DOHH2 (cell line): ENCODE data around the gene SCARF1.

Experiments
- H3F3A ChIP-seq: fragments of 200-600 bp; sonication (generic), shearing (Covaris generic); 2 replicates; pipeline ENCODE4 v1.6.0; 2016; ENCODE audit warnings: antibody characterized with exemption, mild to moderate bottlenecking; ENCODE audit not compliant: control insufficient read depth, insufficient read depth
- H3K27ac ChIP-seq: fragments of 200-600 bp; sonication (generic); 2 replicates; pipeline ENCODE4 v1.5.1; 2014; ENCODE audit warnings: low read depth, mild to moderate bottlenecking, low read length, moderate library complexity
- H3K27me3 ChIP-seq: fragments of 200-600 bp; sonication (generic); 2 replicates; pipeline ENCODE4 v1.6.1; 2014; ENCODE audit warnings: mild to moderate bottlenecking, low read length, mixed read lengths; ENCODE audit not compliant: control insufficient read depth
- H3K36me3 ChIP-seq: fragments of 200-600 bp; sonication (generic); 2 replicates; pipeline ENCODE4 v1.6.1; 2014; ENCODE audit warnings: mild to moderate bottlenecking, low read length, moderate library complexity, mixed read lengths; ENCODE audit not compliant: control insufficient read depth
- H3K4me1 ChIP-seq: fragments of 200-600 bp; sonication (generic); 2 replicates; pipeline ENCODE4 v1.6.1; 2014; ENCODE audit warnings: mild to moderate bottlenecking, low read length, mixed read lengths; ENCODE audit not compliant: control insufficient read depth
- H3K4me2 ChIP-seq: fragments of 200-600 bp; sonication (generic); 2 replicates; pipeline ENCODE4 v1.6.0; 2014; ENCODE audit warnings: mild to moderate bottlenecking, low read length, moderate library complexity
- H3K4me3 ChIP-seq: fragments of 200-600 bp; sonication (generic); 2 replicates; pipeline ENCODE4 v1.5.1; 2014; ENCODE audit warnings: mild to moderate bottlenecking, low read length, mixed read lengths
- H3K79me2 ChIP-seq: fragments of 200-600 bp; sonication (generic); 2 replicates; pipeline ENCODE4 v1.6.1; 2014; ENCODE audit warnings: mild to moderate bottlenecking, low read length, mixed read lengths; ENCODE audit not compliant: control insufficient read depth
- H3K9me2 ChIP-seq: fragments of 200-600 bp; sonication (generic); replicated peaks from 2 replicates; pipeline ENCODE4 v1.6.1; 2014; ENCODE audit warnings: mild to moderate bottlenecking, low read length, mixed read lengths; ENCODE audit not compliant: control insufficient read depth
- H3K9me3 ChIP-seq: fragments of 200-600 bp; sonication (generic); 2 replicates; pipeline ENCODE4 v1.6.1; 2014; ENCODE audit warnings: antibody characterized with exemption, low read length, mixed read lengths; ENCODE audit not compliant: control insufficient read depth, insufficient read depth
- H4K20me1 ChIP-seq: fragments of 200-600 bp; sonication (generic); 2 replicates; pipeline ENCODE4 v1.6.0; 2014; ENCODE audit warnings: low read depth, mild to moderate bottlenecking, antibody characterized with exemption, low read length, moderate library complexity; ENCODE audit not compliant: control insufficient read depth, insufficient read depth
- EZH2phosphoT487 ChIP-seq: fragments of 200-600 bp; sonication (generic); IDR thresholded peaks from 2 replicates; pipeline ENCODE4 v1.6.1; 2017; ENCODE audit warnings: borderline replicate concordance, mild to moderate bottlenecking, antibody characterized with exemption, low read length, moderate library complexity, mixed read lengths
- TF ChIP-seq, protein P1 (sequence below): fragments of 200-600 bp; sonication (generic); IDR thresholded peaks from one replicate; pipeline ENCODE4 v1.5.1; 2014; ENCODE audit warnings: antibody characterized with exemption, mild to moderate bottlenecking, low read depth, low read length; ENCODE audit not compliant: poor library complexity, severe bottlenecking

Gene SCARF1

DNA sequence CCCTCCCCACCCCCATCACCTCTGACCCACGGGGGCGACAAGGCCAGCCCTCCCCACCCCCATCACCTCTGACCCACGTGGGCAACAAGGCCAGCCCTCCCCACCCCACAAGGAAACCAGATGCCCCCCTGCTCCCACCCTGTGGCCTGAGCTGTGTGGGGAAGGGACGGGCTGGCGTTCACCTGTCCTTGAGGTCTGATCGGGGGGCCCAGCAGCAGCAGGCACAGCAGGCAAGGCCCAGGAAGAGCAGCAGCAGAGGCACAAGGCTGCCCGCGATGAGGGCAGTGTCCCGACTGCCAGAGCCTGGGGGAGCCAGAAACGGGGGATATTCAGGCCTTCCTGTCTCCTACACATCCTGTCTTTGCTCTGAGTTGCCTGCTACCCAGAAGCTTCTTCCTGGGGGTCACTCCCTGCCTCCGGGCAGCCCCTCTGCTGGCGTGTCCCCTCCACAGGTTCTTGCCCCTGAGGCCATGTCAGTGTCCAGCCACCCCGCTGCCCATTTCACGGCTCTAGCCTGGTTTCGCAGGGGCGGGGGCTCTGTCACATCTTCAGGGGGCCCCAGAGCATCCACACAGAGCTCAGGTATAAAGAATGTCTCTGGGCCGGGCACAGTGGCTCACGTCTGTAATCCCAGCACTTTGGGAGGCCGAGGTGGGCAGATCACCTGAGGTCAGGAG is 6.8 kb downstream of the SCARF1 start:
- Histone ChIP-seq H3K27ac (no peak overlapping the region), H3K79me2 (no peaks in the 10 kb centered on the region), H3K36me3 (no peaks in the 10 kb centered on the region), H3K9me2 (no peaks in the 10 kb centered on the region), H3K27me3 (no peaks in the 10 kb centered on the region), H3K4me2 (no peak overlapping the region), H3K4me3 (no peak overlapping the region), H4K20me1 (no peaks in the 10 kb centered on the region), H3K9me3 (no peaks in the 10 kb centered on the region), H3K4me1 (peaks cover 13% of the 10 kb centered on the region), H3F3A (peaks cover 10% of the 10 kb centered on the region)
- TF ChIP-seq, protein P1, sequence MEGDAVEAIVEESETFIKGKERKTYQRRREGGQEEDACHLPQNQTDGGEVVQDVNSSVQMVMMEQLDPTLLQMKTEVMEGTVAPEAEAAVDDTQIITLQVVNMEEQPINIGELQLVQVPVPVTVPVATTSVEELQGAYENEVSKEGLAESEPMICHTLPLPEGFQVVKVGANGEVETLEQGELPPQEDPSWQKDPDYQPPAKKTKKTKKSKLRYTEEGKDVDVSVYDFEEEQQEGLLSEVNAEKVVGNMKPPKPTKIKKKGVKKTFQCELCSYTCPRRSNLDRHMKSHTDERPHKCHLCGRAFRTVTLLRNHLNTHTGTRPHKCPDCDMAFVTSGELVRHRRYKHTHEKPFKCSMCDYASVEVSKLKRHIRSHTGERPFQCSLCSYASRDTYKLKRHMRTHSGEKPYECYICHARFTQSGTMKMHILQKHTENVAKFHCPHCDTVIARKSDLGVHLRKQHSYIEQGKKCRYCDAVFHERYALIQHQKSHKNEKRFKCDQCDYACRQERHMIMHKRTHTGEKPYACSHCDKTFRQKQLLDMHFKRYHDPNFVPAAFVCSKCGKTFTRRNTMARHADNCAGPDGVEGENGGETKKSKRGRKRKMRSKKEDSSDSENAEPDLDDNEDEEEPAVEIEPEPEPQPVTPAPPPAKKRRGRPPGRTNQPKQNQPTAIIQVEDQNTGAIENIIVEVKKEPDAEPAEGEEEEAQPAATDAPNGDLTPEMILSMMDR: no peak
- no peak for TF ChIP-seq EZH2phosphoT487

DNA sequence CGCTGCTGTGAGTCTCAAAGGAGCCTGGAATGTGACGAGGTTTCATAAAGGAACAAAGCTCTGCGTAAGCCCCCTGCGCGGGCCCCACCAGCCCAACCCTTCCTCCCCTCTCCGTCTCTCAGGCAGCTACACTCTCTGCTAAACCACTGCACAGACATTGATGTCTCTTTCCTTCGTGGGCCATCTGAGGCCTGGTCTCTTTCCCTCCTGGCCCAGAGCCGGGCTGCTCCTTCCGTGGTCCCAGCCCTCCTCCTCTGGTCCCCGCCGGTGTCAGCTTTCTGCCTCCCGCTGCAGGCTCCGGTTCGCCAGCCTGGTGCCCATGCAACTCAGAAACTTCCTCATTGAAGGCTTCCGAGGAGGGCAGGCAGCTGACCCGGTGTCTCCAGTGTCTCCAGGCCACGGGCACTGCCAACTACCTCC is 7.4 kb downstream of the SCARF1 start:
- H3K27me3 ChIP-seq: no peaks in the 10 kb centered on the region
- H3K4me3 ChIP-seq: no peak overlapping the region
- H3K4me1 ChIP-seq: peaks cover 7% of the 10 kb centered on the region
- H4K20me1 ChIP-seq: no peaks in the 10 kb centered on the region
- no peak overlapping the region for H3K27ac ChIP-seq
- H3K79me2 ChIP-seq: no peaks in the 10 kb centered on the region
- H3K36me3 ChIP-seq: no peaks in the 10 kb centered on the region
- no peak overlapping the region for H3K4me2 ChIP-seq
- no peaks in the 10 kb centered on the region for H3K9me2 ChIP-seq
- peaks cover 13% of the 10 kb centered on the region for H3F3A ChIP-seq
- TF ChIP-seq, protein P1: no peak
- no peak for TF ChIP-seq EZH2phosphoT487
- no peaks in the 10 kb centered on the region for H3K9me3 ChIP-seq

DNA sequence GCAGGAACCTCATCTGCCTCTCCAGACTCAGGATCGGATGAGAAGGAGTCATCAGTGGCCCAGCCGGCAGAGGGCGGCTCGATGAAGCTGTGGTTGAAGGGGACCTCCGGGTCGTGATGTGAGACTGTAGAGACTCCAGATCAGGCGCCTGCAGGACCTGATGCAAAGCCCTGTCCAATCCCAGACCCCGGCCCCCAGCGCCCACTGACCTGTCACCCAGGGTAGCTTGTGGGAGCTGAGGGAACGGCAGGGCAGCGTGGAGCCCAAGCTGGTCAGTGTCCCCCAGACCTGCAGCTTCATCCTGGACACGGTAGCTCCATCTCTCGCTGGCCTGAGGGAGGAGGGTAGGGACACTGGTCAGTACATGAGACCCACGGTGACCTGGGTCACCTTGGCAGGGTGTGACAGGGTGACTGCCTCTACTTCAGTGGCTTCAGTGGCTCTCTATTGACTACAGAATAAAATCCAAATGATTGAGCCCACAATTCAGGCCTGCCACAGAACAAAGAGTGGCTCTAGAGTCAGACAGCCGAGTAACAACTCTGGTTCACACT is 8.7 kb downstream of the SCARF1 start:
- Histone ChIP-seq H3K9me2 (no peaks in the 10 kb centered on the region), H3K27ac (no peak overlapping the region), H3K27me3 (no peaks in the 10 kb centered on the region), H3K4me1 (peaks cover 10% of the 10 kb centered on the region), H3K9me3 (no peaks in the 10 kb centered on the region), H3F3A (peaks cover 18% of the 10 kb centered on the region), H3K36me3 (no peaks in the 10 kb centered on the region), H4K20me1 (no peaks in the 10 kb centered on the region), H3K79me2 (no peaks in the 10 kb centered on the region), H3K4me2 (no peak overlapping the region), H3K4me3 (no peak overlapping the region)
- no peak for TF ChIP-seq EZH2phosphoT487
- TF ChIP-seq, protein P1: no peak
